ENCODE measurements around the gene GPR37L1.
"Not testable (repeated sequence)": the region's sequence is repeated elsewhere in the genome, so short reads cannot be mapped to it uniquely, and the experiment has no call there.

Gene GPR37L1

GRCh38 chr1:202171292-202172014, 48.7 kb downstream of the GPR37L1 start:
- no peak for DNase-seq (ENCODE audit: low spot score)

- no peak for DNase-seq (ENCODE audit: low spot score)
Measured at GRCh38 chr1:202172015-202172355, 49.3 kb downstream of the GPR37L1 start.

- no peak for DNase-seq (ENCODE audit: low spot score)
Measured at GRCh38 chr1:202173993-202174392, 51.3 kb downstream of the GPR37L1 start.

- no peak for DNase-seq (ENCODE audit: low spot score)
Measured at GRCh38 chr1:202176949-202177927, 54.5 kb downstream of the GPR37L1 start.

- no peak for DNase-seq (ENCODE audit: low spot score)
Measured at GRCh38 chr1:202179828-202180750, 57.4 kb downstream of the GPR37L1 start.

GRCh38 chr1:202180751-202181139, 58.0 kb downstream of the GPR37L1 start:
- not testable (repeated sequence) for DNase-seq (ENCODE audit: low spot score)

GRCh38 chr1:202181586-202181985, 58.9 kb downstream of the GPR37L1 start:
- DNase-seq (ENCODE audit: low spot score) = no peak

- no peak for DNase-seq (ENCODE audit: low spot score)
Measured at GRCh38 chr1:202182040-202182877, 59.5 kb downstream of the GPR37L1 start.
